ENCODE data around the gene DDI2.

The DDI2 gene

GRCh38 chr1:15662477-15662876 lies 45.2 kb downstream of the DDI2 start:
- Histone ChIP-seq H3K9ac (ENCODE audit: low read length) (no peak overlapping the region), H2AFZ (ENCODE audit: low read depth, low read length) (no peak overlapping the region), H3K23ac (ENCODE audit: low read length in 2 of 2) (no peak overlapping the region), H2BK5ac (ENCODE audit: low read depth, low read length, poor library complexity, severe bottlenecking) (no peak overlapping the region), H3K27me3 (ENCODE audit: control insufficient read depth in 1 of 2, insufficient read depth in 1 of 2, low read length in 2 of 2) (no peaks in the 10 kb centered on the region), H3K9me3 (ENCODE audit: control insufficient read depth, low read length) (no peaks in the 10 kb centered on the region), H3K4me2 (ENCODE audit: low read length, poor library complexity, severe bottlenecking) (no peak overlapping the region), H2BK15ac (ENCODE audit: low read depth, poor library complexity, severe bottlenecking) (no peak overlapping the region), H4K91ac (ENCODE audit: low read length) (no peak overlapping the region), H4K8ac (ENCODE audit: low read length) (no peak overlapping the region), H3K4me1 (ENCODE audit: control insufficient read depth, insufficient read depth, low read depth, low read length) (no peaks in the 10 kb centered on the region), H3K27ac (ENCODE audit: low read length, poor library complexity, severe bottlenecking) (no peak overlapping the region), H2BK12ac (ENCODE audit: low read length in 2 of 2) (no peak overlapping the region), H2BK120ac (ENCODE audit: low read depth, low read length) (no peak overlapping the region), H3K4me3 (ENCODE audit: insufficient read depth in 1 of 2, low read depth in 1 of 2, low read length in 2 of 2) (no peak overlapping the region), H3K36me3 (ENCODE audit: control insufficient read depth in 1 of 2, insufficient read depth in 2 of 2, low read depth in 1 of 2, low read length in 2 of 2) (peaks cover 6 to 64% of the 10 kb centered on the region in 2 experiments), H3K79me1 (replicated peaks; ENCODE audit: low read length, poor library complexity, severe bottlenecking) (peaks cover 10% of the 10 kb centered on the region), H2AK5ac (ENCODE audit: low read length, severe bottlenecking) (no peak overlapping the region), H3K18ac (ENCODE audit: low read depth in 1 of 2, low read length in 2 of 2) (no peak overlapping the region), H3K14ac (ENCODE audit: low read length in 2 of 2) (no peak overlapping the region), H3K4ac (ENCODE audit: low read depth in 1 of 2, low read length in 2 of 2) (no peak overlapping the region)
- no peak for DNase-seq
- 90% methylated on average over 2 of the region's 2 CpGs for WGBS

GRCh38 chr1:15663925-15664324 lies 46.7 kb downstream of the DDI2 start:
- H3K18ac ChIP-seq (ENCODE audit: low read depth in 1 of 2, low read length in 2 of 2) = no peak overlapping the region
- H2AK5ac ChIP-seq (ENCODE audit: low read length, severe bottlenecking) = no peak overlapping the region
- H3K27me3 ChIP-seq (ENCODE audit: control insufficient read depth in 1 of 2, insufficient read depth in 1 of 2, low read length in 2 of 2) = no peaks in the 10 kb centered on the region
- H3K9me3 ChIP-seq (ENCODE audit: control insufficient read depth, low read length) = no peaks in the 10 kb centered on the region
- H3K4me3 ChIP-seq (ENCODE audit: insufficient read depth in 1 of 2, low read depth in 1 of 2, low read length in 2 of 2) = no peak overlapping the region
- H2BK15ac ChIP-seq (ENCODE audit: low read depth, poor library complexity, severe bottlenecking) = no peak overlapping the region
- WGBS = 96% methylated on average over 3 of the region's 3 CpGs
- no peak overlapping the region for H3K27ac ChIP-seq (ENCODE audit: low read length, poor library complexity, severe bottlenecking)
- DNase-seq = no peak
- H3K4me1 ChIP-seq (ENCODE audit: control insufficient read depth, insufficient read depth, low read depth, low read length) = no peaks in the 10 kb centered on the region
- no peak overlapping the region for H4K8ac ChIP-seq (ENCODE audit: low read length)
- no peak overlapping the region for H3K4me2 ChIP-seq (ENCODE audit: low read length, poor library complexity, severe bottlenecking)
- H2BK5ac ChIP-seq (ENCODE audit: low read depth, low read length, poor library complexity, severe bottlenecking) = no peak overlapping the region
- peaks cover 3 to 54% of the 10 kb centered on the region in 2 experiments for H3K36me3 ChIP-seq (ENCODE audit: control insufficient read depth in 1 of 2, insufficient read depth in 2 of 2, low read depth in 1 of 2, low read length in 2 of 2)
- no peak overlapping the region for H4K91ac ChIP-seq (ENCODE audit: low read length)
- H2BK120ac ChIP-seq (ENCODE audit: low read depth, low read length) = no peak overlapping the region
- peaks cover 10% of the 10 kb centered on the region for H3K79me1 ChIP-seq (replicated peaks; ENCODE audit: low read length, poor library complexity, severe bottlenecking)
- H3K4ac ChIP-seq (ENCODE audit: low read depth in 1 of 2, low read length in 2 of 2) = no peak overlapping the region
- H2BK12ac ChIP-seq (ENCODE audit: low read length in 2 of 2) = no peak overlapping the region
- H2AFZ ChIP-seq (ENCODE audit: low read depth, low read length) = no peak overlapping the region
- H3K23ac ChIP-seq (ENCODE audit: low read length in 2 of 2) = no peak overlapping the region
- H3K14ac ChIP-seq (ENCODE audit: low read length in 2 of 2) = no peak overlapping the region
- H3K9ac ChIP-seq (ENCODE audit: low read length) = no peak overlapping the region

GRCh38 chr1:15667362-15667761 lies 50.1 kb downstream of the DDI2 start:
- Histone ChIP-seq H2BK120ac (ENCODE audit: low read depth, low read length) (no peak overlapping the region), H3K14ac (ENCODE audit: low read length in 2 of 2) (no peak overlapping the region), H3K36me3 (ENCODE audit: control insufficient read depth in 1 of 2, insufficient read depth in 2 of 2, low read depth in 1 of 2, low read length in 2 of 2) (peaks cover 3 to 26% of the 10 kb centered on the region in 2 experiments), H3K4me2 (ENCODE audit: low read length, poor library complexity, severe bottlenecking) (no peak overlapping the region), H3K4me3 (ENCODE audit: insufficient read depth in 1 of 2, low read depth in 1 of 2, low read length in 2 of 2) (no peak overlapping the region), H4K91ac (ENCODE audit: low read length) (no peak overlapping the region), H3K9me3 (ENCODE audit: control insufficient read depth, low read length) (no peaks in the 10 kb centered on the region), H2AFZ (ENCODE audit: low read depth, low read length) (no peak overlapping the region), H3K27me3 (ENCODE audit: control insufficient read depth in 1 of 2, insufficient read depth in 1 of 2, low read length in 2 of 2) (no peaks in the 10 kb centered on the region), H3K18ac (ENCODE audit: low read depth in 1 of 2, low read length in 2 of 2) (no peak overlapping the region), H3K79me1 (replicated peaks; ENCODE audit: low read length, poor library complexity, severe bottlenecking) (peaks cover 6% of the 10 kb centered on the region), H3K4ac (ENCODE audit: low read depth in 1 of 2, low read length in 2 of 2) (no peak overlapping the region), H3K4me1 (ENCODE audit: control insufficient read depth, insufficient read depth, low read depth, low read length) (no peaks in the 10 kb centered on the region), H3K27ac (ENCODE audit: low read length, poor library complexity, severe bottlenecking) (no peak overlapping the region), H4K8ac (ENCODE audit: low read length) (no peak overlapping the region), H2BK5ac (ENCODE audit: low read depth, low read length, poor library complexity, severe bottlenecking) (no peak overlapping the region), H2BK12ac (ENCODE audit: low read length in 2 of 2) (no peak overlapping the region), H3K9ac (ENCODE audit: low read length) (no peak overlapping the region), H3K23ac (ENCODE audit: low read length in 2 of 2) (no peak overlapping the region), H2AK5ac (ENCODE audit: low read length, severe bottlenecking) (no peak overlapping the region), H2BK15ac (ENCODE audit: low read depth, poor library complexity, severe bottlenecking) (no peak overlapping the region)
- no peak for DNase-seq
- WGBS = 97% methylated on average over 7 of the region's 7 CpGs

- H3K14ac ChIP-seq (ENCODE audit: low read length in 2 of 2) = no peak overlapping the region
- H2BK15ac ChIP-seq (ENCODE audit: low read depth, poor library complexity, severe bottlenecking) = no peak overlapping the region
- H2BK12ac ChIP-seq (ENCODE audit: low read length in 2 of 2) = no peak overlapping the region
- no peaks in the 10 kb centered on the region for H3K27me3 ChIP-seq (ENCODE audit: control insufficient read depth in 1 of 2, insufficient read depth in 1 of 2, low read length in 2 of 2)
- H3K9me3 ChIP-seq (ENCODE audit: control insufficient read depth, low read length) = no peaks in the 10 kb centered on the region
- H3K23ac ChIP-seq (ENCODE audit: low read length in 2 of 2) = no peak overlapping the region
- H3K4me3 ChIP-seq (ENCODE audit: insufficient read depth in 1 of 2, low read depth in 1 of 2, low read length in 2 of 2) = no peak overlapping the region
- H2AFZ ChIP-seq (ENCODE audit: low read depth, low read length) = no peak overlapping the region
- no peak overlapping the region for H2AK5ac ChIP-seq (ENCODE audit: low read length, severe bottlenecking)
- 60% methylated on average over 2 of the region's 5 CpGs for WGBS
- no peak for DNase-seq
- no peak overlapping the region for H2BK5ac ChIP-seq (ENCODE audit: low read depth, low read length, poor library complexity, severe bottlenecking)
- H3K9ac ChIP-seq (ENCODE audit: low read length) = no peak overlapping the region
- no peak overlapping the region for H3K27ac ChIP-seq (ENCODE audit: low read length, poor library complexity, severe bottlenecking)
- no peak overlapping the region for H4K8ac ChIP-seq (ENCODE audit: low read length)
- H3K18ac ChIP-seq (ENCODE audit: low read depth in 1 of 2, low read length in 2 of 2) = no peak overlapping the region
- H3K4me2 ChIP-seq (ENCODE audit: low read length, poor library complexity, severe bottlenecking) = no peak overlapping the region
- H2BK120ac ChIP-seq (ENCODE audit: low read depth, low read length) = no peak overlapping the region
- peaks cover 3 to 18% of the 10 kb centered on the region in 2 experiments for H3K36me3 ChIP-seq (ENCODE audit: control insufficient read depth in 1 of 2, insufficient read depth in 2 of 2, low read depth in 1 of 2, low read length in 2 of 2)
- H3K79me1 ChIP-seq (replicated peaks; ENCODE audit: low read length, poor library complexity, severe bottlenecking) = peaks cover 4% of the 10 kb centered on the region
- H3K4ac ChIP-seq (ENCODE audit: low read depth in 1 of 2, low read length in 2 of 2) = no peak overlapping the region
- no peaks in the 10 kb centered on the region for H3K4me1 ChIP-seq (ENCODE audit: control insufficient read depth, insufficient read depth, low read depth, low read length)
- H4K91ac ChIP-seq (ENCODE audit: low read length) = no peak overlapping the region
Measured at GRCh38 chr1:15668089-15668754, 51.0 kb downstream of the DDI2 start.

All from mesenchymal stem cell (in vitro differentiated cells and primary cell).